Psoas muscle (tissue), 8 donors: Measurements from ENCODE around the gene LYRM1. TPM values are rescaled to one million over a fixed set of nuclear protein-coding genes. Genes with fewer than 3 reads are reported as not detected.
A peak's percentile ranks its signal among the peaks of the same experiment; 100 is the strongest.

Experiments
- ATAC-seq, 4 donors: fragments of 200-7000 bp; cut with Tn5 transposase; one replicate each; pipeline ENCODE4 v1.9.1; 2020; ENCODE audit warnings: moderate library complexity in 3 of 4, mild to moderate bottlenecking in 2 of 4
- DNase-seq, 2 donors: peaks; one replicate each; pipeline ENCODE4 v3.0.0-alpha.2; 2020
- H3K27ac ChIP-seq: fragments of 200-600 bp; one replicate; pipeline ENCODE4 v1.8.0; 2022
- H3K27me3 ChIP-seq, 3 donors: fragments of 200-600 bp in 1 of 3; one replicate each; pipeline versions ENCODE4 v1.6.1 to v1.8.0; 2013 to 2022; ENCODE audit warnings: low read length in 2 of 3, mild to moderate bottlenecking in 2 of 3, moderate library complexity in 1 of 3; ENCODE audit not compliant: insufficient read depth in 3 of 3
- H3K36me3 ChIP-seq, 2 donors: fragments of 200-600 bp in 1 of 2; one replicate each; pipeline versions ENCODE4 v1.6.1 to v1.8.0; 2013 to 2022; ENCODE audit warnings: low read depth in 1 of 2, mild to moderate bottlenecking in 1 of 2, moderate library complexity in 1 of 2; ENCODE audit not compliant: insufficient read depth in 1 of 2
- H3K4me1 ChIP-seq: fragments of 200-600 bp; one replicate; pipeline ENCODE4 v1.8.0; 2022
- H3K4me3 ChIP-seq: fragments of 200-600 bp; one replicate; pipeline ENCODE4 v1.8.0; 2022; ENCODE audit warnings: mild to moderate bottlenecking
- H3K9me3 ChIP-seq: fragments of 200-600 bp; one replicate; pipeline ENCODE4 v1.8.0; 2022
- WGBS, 3 donors: extraction: QIAGEN DNeasy Blood & Tissue Kit; methylation state at CpG; one replicate each; pipeline versions ENCODE4 v1.1.6 to v1.1.7; 2013; 5-methylcytosine and 5-hydroxymethylcytosine counted together
- intact Hi-C, 2 donors: fragments of 100-400 bp; cut with DNase I; formaldehyde crosslinking; loops; one replicate each; pipeline versions ENCODE4 v1.11.0 to v1.14.2; 2022
- polyA plus RNA-seq, 3 donors: library from polyadenylated mRNA; stranded (reverse); fragments of 200-250 nt; gene quantifications; one replicate each; pipeline ENCODE4 v1.2.3, GENCODE V29; 2013
- total RNA-seq, 4 donors: library from RNA; stranded (reverse); fragmentation: NEBNext Ultra II Directional in 2 of 4; extraction: Animal tissue kit (Norgen Biotek cat#: 25700) in 2 of 4; gene quantifications; one replicate each; pipeline versions ENCODE4 v1.2.1 to v1.2.4, GENCODE V29; 2021 to 2023
- TF ChIP-seq, protein P1 (sequence below): fragments of 200-600 bp; IDR thresholded peaks from one replicate; pipeline ENCODE4 v1.8.0; 2022; ENCODE audit warnings: antibody characterized with exemption
- donor health status: healthy with polysubstance abuse.
- donor health status: DM: no; HTN: no; CAD: no; lungs with moderate emphysema.
- donor health status: Bipolar disorder and iron deficiency.
- donor health status: healthy.
- donor health status: DM: yes; HTN: yes; CAD: no.
- donor health status: DM: no; HTN: no; CAD: no.
- donor health status: DM: no; HTN: no; CAD: no.
- donor health status: DM: yes; HTN: yes; CAD: no.

Gene LYRM1
- total and polyA plus RNA-seq, 7 donors, result 27.2 to 54.0 (median 37.3) TPM

- WGBS, 3 donors, result 6 to 9% (median 7%) methylated on average over 3 of the region's 3 CpGs
- Histone ChIP-seq H3K9me3 (no peaks in the 10 kb centered on the region), H3K27ac (no peak overlapping the region), H3K4me1 (peaks cover 65% of the 10 kb centered on the region), H3K27me3 (no peaks in the 10 kb centered on the region), H3K36me3 (no peaks in the 10 kb centered on the region), H3K4me3 (no peak overlapping the region)
- TF ChIP-seq, protein P1, sequence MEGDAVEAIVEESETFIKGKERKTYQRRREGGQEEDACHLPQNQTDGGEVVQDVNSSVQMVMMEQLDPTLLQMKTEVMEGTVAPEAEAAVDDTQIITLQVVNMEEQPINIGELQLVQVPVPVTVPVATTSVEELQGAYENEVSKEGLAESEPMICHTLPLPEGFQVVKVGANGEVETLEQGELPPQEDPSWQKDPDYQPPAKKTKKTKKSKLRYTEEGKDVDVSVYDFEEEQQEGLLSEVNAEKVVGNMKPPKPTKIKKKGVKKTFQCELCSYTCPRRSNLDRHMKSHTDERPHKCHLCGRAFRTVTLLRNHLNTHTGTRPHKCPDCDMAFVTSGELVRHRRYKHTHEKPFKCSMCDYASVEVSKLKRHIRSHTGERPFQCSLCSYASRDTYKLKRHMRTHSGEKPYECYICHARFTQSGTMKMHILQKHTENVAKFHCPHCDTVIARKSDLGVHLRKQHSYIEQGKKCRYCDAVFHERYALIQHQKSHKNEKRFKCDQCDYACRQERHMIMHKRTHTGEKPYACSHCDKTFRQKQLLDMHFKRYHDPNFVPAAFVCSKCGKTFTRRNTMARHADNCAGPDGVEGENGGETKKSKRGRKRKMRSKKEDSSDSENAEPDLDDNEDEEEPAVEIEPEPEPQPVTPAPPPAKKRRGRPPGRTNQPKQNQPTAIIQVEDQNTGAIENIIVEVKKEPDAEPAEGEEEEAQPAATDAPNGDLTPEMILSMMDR, result no peak
- ATAC-seq (peak; percentile 76 to 92 (median 90)), DNase-seq (peak; percentile 89 to 93)
- intact Hi-C loops, result loop anchor here in 1 of 2 donors (5.0 kb wide), 1 partner anchor 33 kb away; the partner anchor contains the start of genes DCUN1D3 and LYRM1
These were observed 31.7 kb upstream of the LYRM1 start for GRCh38 chr16:20868890-20869289.

DNA sequence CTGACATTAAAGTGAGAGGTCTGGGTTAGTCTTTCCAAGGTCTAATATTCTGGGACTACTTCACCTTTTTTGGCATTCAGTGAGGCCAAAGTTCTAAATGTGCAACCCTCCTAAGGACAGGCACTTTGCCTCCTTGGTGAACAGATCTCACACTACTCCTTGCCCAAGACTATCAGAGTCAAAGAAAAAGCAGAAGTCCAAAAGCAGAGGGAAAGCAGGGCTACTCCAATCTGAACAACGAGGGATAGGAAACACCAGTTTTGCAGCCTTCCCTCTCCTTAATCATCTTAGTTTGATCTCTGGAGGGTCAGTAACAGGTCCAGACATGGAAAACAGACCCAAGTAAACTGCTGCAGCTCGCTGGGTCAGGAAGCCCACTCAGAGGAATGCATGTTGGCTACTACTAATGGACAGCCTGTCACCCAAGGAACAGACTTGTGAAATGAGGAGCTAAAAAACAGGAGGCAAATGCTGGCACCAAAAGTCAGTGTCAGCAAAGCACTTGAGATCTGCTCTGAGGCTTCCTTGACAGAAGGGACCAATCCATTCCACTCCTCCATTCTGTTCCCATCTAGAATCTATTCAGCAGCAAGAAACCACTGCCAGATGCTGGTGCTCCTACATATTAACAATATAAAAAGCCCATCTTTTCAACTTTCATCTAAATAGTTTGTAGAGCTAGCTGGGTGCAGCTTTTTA is 30.3 kb upstream of the LYRM1 start:
- ATAC-seq, result no peak
- no peaks in the 10 kb centered on the region for H3K27me3 ChIP-seq
- no peak overlapping the region for H3K27ac ChIP-seq
- H3K9me3 ChIP-seq, result no peaks in the 10 kb centered on the region
- H3K36me3 ChIP-seq, result no peaks in the 10 kb centered on the region
- no peak overlapping the region for H3K4me3 ChIP-seq
- DNase-seq, result no peak
- intact Hi-C loops, result no loop called here
- TF ChIP-seq, protein P1, result no peak
- 64 to 77% (median 67%) methylated on average over 2 of the region's 2 CpGs for WGBS, 3 donors
- peaks cover 74% of the 10 kb centered on the region for H3K4me1 ChIP-seq

DNA sequence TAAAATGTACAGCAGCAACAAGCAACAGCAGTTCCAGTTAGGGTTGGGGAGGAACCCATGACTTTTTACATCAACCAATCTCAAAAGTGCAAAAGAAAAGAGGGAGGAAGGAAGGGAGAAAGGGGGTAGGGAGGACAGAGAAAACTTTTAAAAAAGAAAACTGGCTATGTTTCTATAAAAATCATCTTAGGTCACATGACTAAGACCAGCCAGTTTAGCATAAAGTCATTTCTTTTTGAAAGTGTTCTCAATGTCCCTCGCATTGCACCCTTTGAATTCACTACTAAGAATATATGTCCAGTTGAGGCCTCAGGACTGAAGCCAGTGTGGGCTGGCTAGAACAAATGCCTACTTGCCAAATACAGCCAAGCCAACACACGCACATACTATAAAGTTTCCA is 29.3 kb upstream of the LYRM1 start:
- Histone ChIP-seq H3K9me3 (no peaks in the 10 kb centered on the region), H3K27me3 (no peaks in the 10 kb centered on the region), H3K36me3 (no peaks in the 10 kb centered on the region), H3K27ac (no peak overlapping the region), H3K4me1 (peaks cover 66% of the 10 kb centered on the region), H3K4me3 (no peak overlapping the region)
- DNase-seq (no peak), ATAC-seq (no peak)
- TF ChIP-seq, protein P1, result no peak
- intact Hi-C loops, result no loop called here
- WGBS, 3 donors, result 8 to 60% (median 17%) methylated on average over 2 of the region's 2 CpGs

DNA sequence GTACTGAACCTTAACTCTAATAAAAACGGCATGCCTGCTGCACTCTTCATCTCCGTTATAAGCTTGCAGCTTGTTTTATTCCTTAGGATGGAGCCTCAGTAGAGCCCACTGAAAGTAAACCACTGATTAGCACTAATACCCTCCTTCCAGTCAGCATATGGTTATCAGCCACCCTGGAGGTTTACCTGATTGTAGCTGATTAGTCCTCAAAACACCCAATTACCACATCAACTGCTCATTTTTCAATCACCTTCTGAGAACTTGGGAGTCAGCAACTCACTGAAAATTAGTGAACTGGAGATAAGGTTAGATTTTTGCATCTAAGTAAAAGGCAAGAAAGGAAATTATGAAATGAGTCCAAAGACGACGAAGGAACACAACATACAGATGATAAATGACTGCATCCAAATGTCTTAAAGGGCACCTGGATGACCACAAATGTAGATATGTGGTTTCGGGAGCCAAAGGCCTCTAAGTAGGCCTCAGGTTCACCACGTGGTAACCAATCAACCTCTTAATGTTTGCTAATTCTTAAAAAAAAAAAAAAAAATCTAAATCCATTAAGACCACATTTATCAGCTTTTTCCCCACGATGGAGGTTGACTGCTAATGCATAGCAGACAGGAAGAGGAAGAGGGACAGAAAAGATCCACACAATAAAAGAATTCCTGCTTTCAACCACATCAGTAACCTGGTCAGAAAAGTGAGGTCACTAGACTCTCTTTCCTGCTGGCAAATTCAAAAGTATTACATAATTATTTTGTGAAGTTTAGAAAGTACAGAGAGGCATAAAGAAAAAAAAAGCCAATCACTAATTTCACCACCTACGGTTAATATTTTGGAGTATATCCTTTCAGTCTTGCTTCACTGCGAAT is 28.4 kb upstream of the LYRM1 start:
- H3K4me3 ChIP-seq, result no peak overlapping the region
- TF ChIP-seq, protein P1, result no peak
- peaks cover 57% of the 10 kb centered on the region for H3K4me1 ChIP-seq
- H3K27ac ChIP-seq, result no peak overlapping the region
- no peak for ATAC-seq
- 81 to 85% (median 84%) methylated on average over 9 of the region's 9 CpGs for WGBS, 3 donors
- H3K36me3 ChIP-seq, result no peaks in the 10 kb centered on the region
- intact Hi-C loops, result no loop called here
- H3K9me3 ChIP-seq, result no peaks in the 10 kb centered on the region
- no peaks in the 10 kb centered on the region for H3K27me3 ChIP-seq
- no peak for DNase-seq
